Measurements from ENCODE around the gene SIAH2.
A peak's percentile ranks its signal among the peaks of the same experiment; 100 is the strongest.
"Not testable (repeated sequence)": the region's sequence is repeated elsewhere in the genome, so short reads cannot be mapped to it uniquely, and the experiment has no call there.

Gene SIAH2, protein sequence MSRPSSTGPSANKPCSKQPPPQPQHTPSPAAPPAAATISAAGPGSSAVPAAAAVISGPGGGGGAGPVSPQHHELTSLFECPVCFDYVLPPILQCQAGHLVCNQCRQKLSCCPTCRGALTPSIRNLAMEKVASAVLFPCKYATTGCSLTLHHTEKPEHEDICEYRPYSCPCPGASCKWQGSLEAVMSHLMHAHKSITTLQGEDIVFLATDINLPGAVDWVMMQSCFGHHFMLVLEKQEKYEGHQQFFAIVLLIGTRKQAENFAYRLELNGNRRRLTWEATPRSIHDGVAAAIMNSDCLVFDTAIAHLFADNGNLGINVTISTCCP

DNA sequence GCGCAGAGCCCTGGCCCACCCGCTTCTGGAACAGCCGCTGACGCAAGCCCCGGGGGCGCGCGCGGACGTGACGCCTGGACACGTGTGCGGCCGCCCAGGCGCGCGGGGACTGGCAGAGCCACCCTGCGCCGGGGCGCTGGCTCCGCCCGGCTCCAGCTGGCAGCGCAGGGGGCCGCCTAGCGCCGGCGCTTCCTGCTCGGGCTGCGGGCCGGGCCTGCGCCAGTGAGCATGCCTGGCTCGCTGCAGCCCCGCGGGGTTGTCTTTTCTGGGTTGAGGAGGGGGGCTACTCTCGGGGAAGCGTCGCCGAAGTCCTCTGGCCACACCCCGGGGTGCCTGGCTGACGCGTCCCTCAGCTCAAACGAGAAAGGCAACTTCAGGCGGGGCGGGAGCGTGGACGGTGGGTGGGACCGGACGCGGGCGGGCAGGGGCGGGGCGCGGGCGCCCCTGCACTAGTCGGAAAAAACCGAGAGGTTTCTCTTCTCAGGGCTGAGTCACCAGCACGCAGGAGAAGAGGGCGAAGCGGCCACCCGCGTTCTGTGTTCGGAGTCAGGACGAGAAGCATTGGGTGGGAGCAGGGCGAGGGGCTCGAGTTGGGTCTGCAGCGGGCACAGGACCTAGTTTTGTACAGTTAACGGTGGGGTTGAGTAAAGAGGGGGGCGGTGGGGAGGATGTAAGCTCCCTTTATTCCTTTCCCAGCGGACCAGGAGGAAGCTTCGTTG, at the start of gene SIAH2:
Gene SIAH2 (minus strand): TSS at position 48 of the 719 bp plus-strand sequence. CDS start 320 bp downstream, outside the sequence.
- DNase-seq (ENCODE audit: extremely low read depth in 1 of 2, low read depth in 1 of 2), result peak; percentile 90 to 91

DNA sequence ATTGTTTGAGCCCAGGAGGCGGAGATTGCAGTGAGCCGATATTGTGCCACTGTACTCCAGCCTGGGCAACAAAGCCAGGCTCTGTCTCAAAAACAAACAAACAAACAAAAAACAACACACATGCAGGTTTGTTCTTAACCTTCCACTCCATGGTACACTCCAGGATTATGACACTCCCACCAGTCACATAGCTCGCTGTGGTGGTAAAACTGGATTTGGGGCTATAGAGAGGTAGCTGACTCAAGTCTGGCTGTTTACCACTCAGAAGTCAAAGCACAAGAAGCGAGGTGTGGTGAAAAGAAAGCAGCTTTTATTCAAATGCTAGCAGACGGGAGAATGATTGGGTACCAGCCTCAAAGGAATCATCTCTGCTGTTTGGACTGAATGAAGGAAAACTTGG, 49.0 kb upstream of the SIAH2 start:
- no peak for DNase-seq (ENCODE audit: extremely low read depth in 1 of 2, low read depth in 1 of 2)

DNA sequence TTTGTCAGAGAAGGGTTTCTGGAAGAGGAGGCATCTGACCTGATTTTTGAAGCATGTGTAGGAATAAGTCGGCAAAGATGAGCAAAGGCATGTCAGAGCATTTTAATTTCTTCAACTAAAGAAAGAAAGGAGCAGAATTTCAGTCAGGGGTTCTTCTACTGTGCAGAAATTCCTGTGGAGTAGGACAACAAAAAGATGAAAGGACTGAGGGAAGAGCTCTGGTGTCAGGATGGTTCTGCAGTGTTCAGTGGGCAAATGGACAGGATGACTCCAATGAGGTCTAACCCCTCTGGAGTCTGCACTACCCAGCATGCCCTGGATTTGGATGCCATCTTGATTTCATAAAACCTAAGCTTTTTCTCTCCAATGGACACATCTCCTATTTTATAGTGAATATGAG, 47.7 kb upstream of the SIAH2 start:
- DNase-seq (ENCODE audit: extremely low read depth in 1 of 2, low read depth in 1 of 2), result no peak

DNA sequence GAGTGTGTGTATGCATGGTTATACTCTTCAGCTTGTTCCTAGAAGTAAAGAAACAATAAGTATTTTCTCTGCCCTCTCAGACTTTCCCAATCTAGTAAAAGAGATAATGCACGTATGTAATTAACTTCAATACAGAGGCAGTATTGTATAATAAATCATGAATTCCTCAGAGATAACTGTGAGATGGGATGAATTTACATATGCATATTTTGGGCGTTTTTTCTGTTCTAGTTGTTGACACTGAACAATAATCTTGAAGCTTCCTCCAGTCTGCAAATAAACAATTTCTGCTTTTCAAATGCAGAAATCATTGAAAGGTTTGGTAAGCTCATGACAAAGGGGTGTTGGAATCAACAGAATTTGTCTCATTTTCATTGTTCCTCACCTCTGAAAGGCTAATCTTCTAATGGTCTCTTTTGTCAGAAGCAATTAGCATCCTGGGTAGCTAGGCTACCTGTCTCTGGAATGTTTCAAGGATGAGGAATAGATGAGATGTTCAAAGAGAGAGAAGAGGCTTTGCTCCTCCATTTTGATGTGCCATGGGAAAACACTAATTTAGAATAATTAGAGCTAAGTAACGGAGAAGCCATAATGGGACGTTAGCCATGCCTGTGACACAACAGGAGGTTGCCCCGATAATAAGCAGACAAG, 43.3 kb upstream of the SIAH2 start:
- DNase-seq (ENCODE audit: extremely low read depth in 1 of 2, low read depth in 1 of 2), result no peak

DNA sequence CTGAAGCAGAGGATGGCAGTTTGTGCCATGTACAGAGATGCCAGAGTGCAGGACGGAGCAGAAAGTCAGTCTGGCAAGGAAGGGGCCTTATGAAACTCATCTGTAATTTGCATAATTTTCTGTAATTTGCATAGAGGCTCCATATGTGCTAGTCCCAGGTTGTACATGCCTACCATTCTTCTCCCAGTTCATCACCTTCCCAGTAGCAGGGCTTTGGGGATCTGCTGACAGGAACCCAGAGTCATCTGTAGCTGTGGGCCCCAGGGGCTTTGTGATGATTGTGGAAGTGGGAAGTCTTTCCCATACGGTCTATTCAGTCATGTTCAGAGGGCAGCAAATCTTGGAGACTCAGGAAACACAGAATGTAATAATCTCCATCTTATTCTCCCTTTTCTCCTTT, 42.4 kb upstream of the SIAH2 start:
- DNase-seq (ENCODE audit: extremely low read depth in 1 of 2, low read depth in 1 of 2), result no peak

DNA sequence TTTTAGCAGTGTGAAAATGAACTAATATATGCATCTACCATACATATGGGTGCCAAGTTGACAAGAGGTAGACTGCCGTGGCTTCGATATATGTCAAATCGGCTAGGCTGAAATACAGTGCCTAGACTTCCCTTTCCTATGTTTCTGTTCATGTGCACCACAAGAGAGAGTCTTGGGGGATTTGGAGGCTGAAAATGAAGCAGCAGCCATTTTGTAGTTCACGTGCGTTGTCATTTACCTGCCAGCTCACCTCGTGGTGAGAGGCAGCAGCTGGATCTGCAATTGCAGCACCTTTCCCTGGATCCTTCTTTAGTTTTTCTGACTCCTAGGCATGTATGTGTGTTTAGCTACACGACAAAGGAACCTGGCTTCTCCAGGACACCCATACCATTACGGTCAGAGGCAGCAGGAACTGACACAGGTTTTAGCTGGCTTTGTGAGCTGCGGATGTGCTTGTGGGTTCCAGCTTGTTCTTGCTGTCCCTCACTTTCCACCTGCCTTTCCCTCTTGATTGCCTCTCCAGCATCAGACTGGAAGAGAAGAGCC, 40.5 kb upstream of the SIAH2 start:
- DNase-seq (ENCODE audit: extremely low read depth in 1 of 2, low read depth in 1 of 2), result no peak

DNA sequence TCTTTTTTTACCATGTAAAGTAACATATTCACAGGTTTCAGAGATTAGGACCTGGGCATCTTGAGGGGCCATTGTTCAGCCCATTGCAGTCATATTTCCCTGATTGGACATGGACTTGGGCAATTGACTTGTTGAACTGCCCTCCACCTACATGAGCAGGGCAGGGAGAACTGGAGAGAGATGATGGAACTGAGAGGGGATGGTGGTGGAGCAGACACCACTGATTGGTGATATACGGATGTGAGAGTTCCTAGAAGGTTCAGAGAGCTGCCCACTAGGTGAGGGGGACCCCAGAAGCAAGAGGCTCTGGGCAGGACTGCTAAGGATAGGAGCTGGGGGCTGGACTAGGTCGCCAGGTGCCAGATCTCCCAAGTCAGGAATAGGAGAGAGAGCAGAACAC, 37.8 kb upstream of the SIAH2 start:
- DNase-seq (ENCODE audit: extremely low read depth in 1 of 2, low read depth in 1 of 2), result no peak

DNA sequence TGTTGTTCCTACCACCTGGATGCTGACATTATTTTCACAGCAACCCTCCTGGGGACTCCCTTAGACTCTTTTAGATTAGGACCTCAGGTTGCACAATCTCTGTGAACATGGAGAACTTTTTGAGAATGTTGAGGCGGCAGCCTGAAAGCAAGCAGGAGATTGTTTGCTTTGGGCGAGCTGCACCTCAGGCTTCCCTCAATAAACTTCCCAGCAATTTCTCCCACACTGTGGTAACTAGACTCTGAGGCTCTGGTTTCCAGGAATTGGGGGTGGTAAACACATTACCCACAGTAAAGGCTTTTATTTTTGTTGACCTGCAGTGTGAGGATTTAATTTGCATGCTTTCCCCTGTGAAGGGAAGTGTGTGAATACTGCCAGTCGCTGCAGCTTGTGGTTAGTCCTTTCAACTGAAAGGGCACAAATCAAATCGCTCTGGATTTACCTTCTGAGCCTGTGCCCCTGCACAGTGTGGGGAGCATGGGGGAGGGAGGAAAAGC, 35.2 kb upstream of the SIAH2 start:
- no peak for DNase-seq (ENCODE audit: extremely low read depth in 1 of 2, low read depth in 1 of 2)

DNA sequence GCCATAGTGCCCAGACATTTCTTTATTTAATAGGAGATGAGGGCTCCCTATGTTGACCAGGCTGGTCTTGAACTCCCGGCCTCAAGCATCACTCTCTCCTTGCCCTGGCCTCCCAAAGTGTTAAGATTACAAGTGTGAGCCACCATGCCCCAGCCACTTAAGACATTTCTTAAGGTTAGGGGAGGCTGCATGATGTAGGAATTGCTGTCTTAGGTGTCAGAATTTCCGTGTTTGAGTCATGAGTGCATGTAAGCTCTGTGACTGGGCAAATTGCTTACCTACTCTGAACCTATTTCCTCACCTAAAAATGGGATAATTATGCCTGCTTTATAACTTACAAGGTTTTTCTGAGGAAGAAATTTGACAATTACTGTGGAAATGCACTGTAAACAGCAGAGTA, 34.2 kb upstream of the SIAH2 start:
- no peak for DNase-seq (ENCODE audit: extremely low read depth in 1 of 2, low read depth in 1 of 2)

DNA sequence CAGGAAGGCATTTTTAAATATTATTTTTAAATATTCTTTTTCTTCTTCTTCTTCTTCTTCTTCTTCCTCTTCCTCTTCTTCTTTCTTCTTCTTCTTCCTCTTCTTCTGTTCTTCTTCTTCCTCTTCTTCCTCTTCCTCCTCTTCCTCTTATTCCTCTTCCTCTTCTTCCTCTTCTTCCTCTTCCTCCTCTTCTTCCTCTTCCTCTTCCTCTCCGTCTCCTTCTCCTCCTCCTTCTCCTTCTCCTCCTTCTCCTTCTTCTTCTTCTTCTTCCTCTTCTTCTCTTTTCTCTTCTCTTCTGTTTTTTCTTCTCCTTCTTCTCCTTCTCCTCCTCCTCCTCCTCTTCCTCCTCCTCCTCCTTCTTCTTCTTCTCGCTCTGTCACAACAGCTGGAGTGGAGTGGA, 33.6 kb upstream of the SIAH2 start:
- DNase-seq (ENCODE audit: extremely low read depth in 1 of 2, low read depth in 1 of 2), result not testable (repeated sequence)

DNA sequence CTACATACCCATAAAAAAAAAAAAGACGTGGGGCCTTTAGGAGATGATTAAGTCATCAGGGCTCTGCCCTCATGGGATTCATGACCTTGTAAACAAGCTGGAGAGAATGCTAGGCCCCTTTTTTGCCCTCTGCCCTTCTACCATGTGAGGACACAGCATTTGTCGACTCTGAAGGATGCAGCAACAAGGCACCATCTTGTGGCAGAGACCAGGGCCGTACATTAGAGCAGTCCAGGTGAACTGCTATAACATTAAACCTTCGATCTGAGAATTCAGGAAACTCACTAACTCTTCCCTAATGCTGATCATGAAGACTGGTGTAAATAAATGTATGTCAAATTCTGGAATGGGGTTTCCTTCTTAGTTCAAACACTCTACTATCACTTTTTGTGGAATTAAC, 30.7 kb upstream of the SIAH2 start:
- no peak for DNase-seq (ENCODE audit: extremely low read depth in 1 of 2, low read depth in 1 of 2)

DNA sequence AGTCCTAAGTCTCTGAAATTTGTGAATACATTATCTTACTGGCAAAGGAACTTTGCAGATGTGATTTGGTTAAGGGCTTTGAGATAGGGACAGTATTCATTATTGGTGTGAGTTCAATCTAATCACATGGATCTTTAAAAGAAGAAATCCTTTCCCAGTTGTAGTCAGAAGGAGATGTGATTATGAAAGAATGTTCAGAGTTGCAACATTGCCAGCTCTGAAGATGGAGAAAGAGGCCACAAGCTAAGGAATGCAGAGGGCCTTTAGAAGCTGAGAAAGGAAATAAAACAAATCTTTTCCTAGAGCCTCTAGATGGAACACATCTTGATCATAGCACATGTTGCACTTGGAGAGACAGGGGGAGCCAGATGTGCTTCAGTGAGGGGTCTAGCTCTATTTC, 27.7 kb upstream of the SIAH2 start:
- DNase-seq (ENCODE audit: extremely low read depth in 1 of 2, low read depth in 1 of 2), result no peak

DNA sequence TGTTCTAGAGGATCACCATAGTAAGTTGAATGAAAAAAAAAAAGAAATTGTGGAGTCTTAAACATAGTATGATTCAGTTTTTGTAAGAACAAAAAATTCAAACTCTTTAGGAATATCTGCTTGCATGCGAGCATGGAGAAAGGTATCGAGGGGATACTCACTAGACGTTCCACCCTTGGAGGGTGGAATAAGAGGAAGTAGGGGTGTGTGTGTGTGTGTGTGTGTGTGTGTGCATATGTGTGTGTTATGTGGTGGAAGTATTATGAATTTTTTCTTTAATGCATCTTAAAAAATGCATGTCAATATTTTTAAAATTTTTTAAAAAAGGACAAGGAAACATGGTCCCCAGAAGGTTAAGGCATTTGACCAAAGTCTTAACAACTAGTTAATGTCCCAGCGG, 26.5 kb upstream of the SIAH2 start:
- DNase-seq (ENCODE audit: extremely low read depth in 1 of 2, low read depth in 1 of 2), result no peak

DNA sequence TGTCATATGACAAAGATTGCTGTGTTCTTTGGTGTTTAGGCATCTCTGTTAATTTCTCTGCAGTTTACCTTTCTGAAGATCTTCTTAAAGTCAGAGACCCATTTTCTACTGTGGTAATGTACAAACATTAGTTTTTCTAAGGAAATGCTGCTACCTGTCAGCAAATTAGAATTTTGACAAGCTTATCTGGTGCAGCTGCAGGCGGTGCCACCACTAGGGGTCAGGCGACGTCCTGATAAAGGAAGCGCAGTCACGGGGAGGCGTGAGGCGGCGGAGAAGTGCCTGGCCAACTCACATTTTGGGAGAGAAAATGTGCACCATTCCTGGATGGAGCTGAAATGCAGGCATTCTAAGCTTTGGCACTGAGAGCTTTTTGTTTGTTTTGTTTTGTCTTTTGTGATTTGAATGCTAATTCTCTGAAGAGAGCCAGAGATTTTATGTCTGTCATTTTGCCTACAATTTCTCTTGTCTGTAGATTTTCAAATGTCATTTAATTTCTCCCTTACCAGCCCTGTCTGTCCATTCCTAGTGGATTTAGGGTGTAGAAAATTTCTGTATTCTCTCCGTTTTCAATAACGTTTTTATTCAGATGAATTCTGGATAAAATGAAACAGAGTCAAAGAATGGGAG, 24.9 kb upstream of the SIAH2 start:
- peak; percentile 56 to 74 for DNase-seq (ENCODE audit: extremely low read depth in 1 of 2, low read depth in 1 of 2)

DNA sequence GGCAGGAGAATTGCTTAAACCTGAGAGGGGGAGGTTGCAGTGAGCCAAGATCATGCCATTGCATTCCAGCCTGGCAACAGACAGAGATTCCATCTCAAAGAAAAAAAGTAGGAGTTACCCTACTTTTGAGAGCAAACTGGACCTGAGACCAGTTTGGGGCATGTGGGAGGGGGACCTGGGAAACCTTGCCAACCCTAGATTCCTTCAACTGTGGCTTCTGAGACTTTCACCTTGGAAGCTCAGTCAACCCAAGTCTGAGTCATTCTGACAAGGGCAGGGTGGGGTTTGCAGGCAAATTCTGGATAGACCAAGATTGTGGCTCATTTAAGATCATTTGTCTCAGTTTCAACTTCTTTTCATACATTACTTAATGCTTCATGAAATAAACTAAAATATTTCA, 23.8 kb upstream of the SIAH2 start:
- no peak for DNase-seq (ENCODE audit: extremely low read depth in 1 of 2, low read depth in 1 of 2)

DNA sequence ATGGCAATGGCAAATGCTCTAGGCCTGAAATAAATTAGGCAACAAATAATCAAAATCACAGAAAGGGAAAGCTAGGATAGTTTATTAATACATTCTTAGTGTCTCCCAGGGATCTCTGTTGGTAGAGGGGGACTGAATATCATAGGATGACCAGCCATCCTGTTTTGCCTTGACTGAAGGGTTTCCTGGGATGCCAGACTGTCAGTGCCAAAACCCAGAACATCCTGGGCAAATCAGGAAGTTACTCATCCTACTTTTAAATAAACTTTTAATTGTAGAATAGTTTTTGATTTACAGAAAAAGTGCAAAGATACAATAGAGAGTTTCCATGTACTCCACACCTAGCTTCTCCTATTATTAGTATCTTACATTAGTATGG, 21.8 kb upstream of the SIAH2 start:
- DNase-seq (ENCODE audit: extremely low read depth in 1 of 2, low read depth in 1 of 2), result no peak

DNA sequence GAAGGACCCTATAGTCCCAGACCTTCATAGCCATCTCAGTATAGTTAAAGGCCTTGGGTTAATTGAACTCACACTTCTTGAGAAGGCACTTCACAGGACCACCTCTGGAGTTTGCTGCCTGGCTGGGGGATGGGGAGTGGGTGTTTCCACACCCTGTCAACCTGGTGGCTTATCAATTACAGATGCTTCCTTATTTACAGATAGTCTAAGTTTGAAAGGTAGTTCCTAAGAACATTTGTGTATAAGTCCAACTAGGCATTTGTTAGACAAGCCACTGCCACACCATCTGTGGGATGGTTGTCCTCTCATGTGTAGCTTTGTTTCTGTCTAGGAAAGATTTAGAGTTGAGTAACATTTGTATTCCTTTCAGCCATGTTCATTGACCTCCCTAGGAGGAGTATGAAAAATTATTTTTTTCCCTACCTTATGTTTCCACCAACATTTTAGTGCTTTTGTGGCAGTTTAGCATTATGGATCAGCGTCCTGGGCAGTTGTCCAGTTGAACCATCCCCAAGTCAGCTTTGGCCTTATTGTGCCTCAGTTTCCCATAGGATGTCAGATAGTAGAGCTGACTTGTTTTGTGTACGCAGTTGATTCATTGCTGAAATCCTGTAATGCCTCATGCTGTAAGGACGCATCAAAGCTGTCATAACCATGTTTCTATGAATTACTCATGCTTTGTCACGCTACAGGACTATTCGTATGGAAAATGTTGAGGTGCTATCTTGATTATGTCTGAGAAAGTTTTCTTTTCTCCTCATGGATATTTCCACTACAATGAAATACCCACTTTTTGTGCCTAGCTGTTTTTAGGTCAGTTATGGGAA, 21.2 kb upstream of the SIAH2 start:
- DNase-seq (ENCODE audit: extremely low read depth in 1 of 2, low read depth in 1 of 2), result no peak

DNA sequence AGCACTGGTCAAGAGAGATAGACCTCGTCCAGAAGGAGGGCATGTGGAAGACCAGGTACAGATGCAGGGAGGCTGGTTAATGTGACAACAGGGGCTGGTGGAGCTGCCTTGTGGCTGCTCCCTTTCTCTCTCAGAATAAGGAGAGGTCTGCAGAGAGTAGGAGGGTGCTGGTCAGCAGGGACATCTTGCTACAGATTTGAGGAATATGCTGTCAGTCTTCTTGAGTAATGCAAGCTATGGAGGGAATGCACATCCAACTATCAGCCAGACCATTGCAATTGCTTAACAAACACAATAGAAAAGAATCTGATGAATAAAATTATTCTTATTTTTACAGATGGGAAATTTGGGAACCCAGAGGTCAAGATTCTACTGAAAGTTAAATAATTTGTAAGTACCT, 20.3 kb upstream of the SIAH2 start:
- DNase-seq (ENCODE audit: extremely low read depth in 1 of 2, low read depth in 1 of 2), result no peak

DNA sequence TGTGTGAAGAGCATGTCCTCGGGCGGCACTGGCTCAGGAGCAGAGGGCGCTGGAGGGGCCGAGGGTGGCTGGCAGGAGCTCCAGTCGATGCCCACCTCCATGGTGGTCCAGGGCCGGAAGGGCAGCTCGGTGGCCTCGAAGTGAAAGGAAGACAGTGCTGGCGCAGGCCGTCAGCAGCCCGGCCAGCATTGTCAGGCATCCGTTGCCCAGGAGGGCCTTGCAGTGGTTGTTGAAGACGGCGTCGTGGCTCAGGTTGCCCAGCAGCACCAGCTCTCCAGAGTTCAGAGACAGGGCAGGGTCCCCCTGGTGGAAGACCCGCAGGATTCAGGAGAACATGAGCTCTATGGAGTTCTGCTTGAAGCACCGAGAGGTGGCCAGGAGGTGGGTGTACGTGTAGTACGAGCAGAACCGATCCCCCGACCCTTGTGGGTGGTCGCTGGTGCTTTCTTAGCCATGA, 16.5 kb upstream of the SIAH2 start:
- DNase-seq (ENCODE audit: extremely low read depth in 1 of 2, low read depth in 1 of 2), result no peak

DNA sequence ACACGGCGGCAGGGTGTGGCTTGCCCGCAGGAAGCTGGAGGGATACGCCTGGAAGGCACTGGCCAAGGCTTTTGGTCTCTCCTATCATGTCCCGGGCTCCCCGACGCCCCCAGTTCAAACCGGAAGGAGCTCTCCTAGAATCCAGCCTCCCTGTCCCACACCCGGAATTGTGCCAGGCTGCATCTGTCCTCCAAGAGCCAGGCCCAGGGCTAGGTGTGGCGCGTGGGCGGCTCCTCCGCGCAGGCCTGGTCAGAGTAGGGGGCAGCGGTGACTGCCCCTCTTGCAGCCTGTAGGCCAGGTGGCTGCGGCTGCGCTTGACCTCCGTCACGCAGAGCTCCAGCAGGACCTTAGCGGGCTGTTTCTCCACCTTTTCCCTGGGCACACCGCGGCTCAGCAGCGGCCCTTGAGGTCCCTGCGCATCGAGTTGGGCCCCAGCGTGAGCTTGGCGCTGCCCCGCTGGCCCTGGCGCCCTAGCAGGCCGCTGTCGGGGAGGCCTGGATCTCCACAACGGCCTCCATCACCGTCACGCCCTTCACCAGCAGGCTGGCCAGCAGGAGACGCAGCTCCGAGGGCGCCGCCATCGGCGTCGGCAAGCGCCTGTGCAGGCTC, 15.9 kb upstream of the SIAH2 start:
- no peak for DNase-seq (ENCODE audit: extremely low read depth in 1 of 2, low read depth in 1 of 2)
